GM21825 (cell line): Measurements from ENCODE around the gene ITGB4.

Source experiments
- ATAC-seq: cut with Tn5 transposase; IDR thresholded peaks from one replicate; pipeline ENCODE4 v1.9.1; 2021; ENCODE audit warnings: mild to moderate bottlenecking, moderate library complexity; ENCODE audit not compliant: unreplicated experiment

Gene ITGB4

DNA sequence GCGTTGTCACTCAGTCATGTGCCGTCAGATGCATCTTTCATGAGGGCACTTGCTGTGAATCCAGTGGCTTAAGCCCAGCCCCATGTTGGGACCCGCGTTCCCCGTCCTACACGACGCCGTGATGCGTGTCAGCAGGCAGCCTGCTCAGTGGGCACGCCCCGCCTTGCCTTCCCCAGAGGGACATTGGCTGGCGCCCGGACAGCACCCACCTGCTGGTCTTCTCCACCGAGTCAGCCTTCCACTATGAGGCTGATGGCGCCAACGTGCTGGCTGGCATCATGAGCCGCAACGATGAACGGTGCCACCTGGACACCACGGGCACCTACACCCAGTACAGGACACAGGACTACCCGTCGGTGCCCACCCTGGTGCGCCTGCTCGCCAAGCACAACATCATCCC, 8.8 kb downstream of the ITGB4 start:
- ATAC-seq = no peak

- ATAC-seq = no peak
Observed at GRCh38 chr17:75731086-75731715, 9.9 kb downstream of the ITGB4 start.

DNA sequence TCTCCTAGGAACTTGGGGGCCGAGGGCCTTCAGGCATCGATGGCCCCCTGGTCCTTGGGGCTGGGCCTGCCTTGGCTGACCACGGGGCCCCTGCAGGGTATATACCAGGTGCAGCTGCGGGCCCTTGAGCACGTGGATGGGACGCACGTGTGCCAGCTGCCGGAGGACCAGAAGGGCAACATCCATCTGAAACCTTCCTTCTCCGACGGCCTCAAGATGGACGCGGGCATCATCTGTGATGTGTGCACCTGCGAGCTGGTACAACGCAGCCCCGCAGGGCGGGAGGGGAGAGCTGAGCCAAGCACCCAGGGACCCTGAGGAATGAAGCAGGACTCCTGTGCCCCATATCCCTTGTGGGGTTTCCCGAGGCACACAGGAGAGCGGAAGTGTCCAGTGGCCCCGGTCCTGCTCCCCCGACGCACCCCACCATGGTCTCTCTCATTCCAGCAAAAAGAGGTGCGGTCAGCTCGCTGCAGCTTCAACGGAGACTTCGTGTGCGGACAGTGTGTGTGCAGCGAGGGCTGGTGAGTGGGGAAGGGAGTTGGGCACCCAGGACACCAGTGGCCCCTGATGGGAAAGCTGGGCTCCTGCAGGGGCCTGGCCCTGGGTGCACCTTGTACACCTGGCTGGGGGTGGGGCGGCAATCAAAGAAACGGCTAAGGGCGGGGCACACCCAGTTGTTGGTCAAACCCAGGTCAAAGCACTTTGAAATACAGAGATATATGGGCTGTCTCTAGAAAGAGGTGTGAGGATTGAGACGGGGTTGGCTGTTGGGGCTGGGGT, 10.6 kb downstream of the ITGB4 start:
- no peak for ATAC-seq

DNA sequence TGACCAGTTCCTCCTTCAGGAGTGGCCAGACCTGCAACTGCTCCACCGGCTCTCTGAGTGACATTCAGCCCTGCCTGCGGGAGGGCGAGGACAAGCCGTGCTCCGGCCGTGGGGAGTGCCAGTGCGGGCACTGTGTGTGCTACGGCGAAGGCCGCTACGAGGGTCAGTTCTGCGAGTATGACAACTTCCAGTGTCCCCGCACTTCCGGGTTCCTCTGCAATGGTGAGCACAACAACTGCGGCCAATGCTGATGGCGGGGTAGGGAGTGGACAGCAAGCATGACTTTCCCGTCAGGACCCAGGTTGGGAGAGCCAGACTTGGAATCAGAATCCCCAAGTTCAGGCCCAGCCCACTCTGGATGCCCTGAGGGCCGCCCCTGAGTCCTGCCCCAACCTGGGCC, 12.2 kb downstream of the ITGB4 start:
- no peak for ATAC-seq

- no peak for ATAC-seq
Observed at GRCh38 chr17:75734674-75735294, 13.5 kb downstream of the ITGB4 start.

- ATAC-seq = no peak
Observed at GRCh38 chr17:75736173-75736835, 15.0 kb downstream of the ITGB4 start.

DNA sequence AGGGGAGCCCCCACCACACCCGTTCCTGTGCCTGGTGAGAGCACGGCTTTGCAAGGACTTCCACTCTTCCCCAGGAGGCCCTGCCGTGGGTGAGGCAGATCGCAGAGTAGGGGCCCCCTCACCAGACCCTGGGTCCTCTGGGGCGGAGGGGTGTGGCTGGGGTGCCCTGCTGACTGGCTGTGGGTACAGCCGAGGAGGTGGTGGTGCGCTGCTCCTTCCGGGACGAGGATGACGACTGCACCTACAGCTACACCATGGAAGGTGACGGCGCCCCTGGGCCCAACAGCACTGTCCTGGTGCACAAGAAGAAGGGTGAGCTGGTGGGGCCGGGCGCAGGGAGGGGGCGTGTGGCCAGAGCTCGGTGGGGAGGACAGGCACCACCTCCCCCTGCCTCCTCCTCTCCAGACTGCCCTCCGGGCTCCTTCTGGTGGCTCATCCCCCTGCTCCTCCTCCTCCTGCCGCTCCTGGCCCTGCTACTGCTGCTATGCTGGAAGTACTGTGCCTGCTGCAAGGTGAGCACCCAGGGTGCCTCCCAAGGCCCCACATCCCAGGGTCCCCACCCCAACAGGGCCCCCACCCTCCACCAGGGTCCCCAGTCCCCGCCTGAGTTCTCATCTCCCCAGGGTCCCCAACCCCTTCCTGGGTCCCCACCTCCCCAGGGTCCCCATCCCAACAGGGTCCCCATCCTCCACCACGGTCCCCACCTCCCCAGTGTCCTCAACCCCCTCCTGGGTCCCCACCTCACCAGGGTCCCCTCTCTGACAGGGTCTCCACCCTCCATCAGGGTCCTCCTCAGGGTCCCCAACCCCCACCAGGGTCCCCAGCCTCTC, 16.1 kb downstream of the ITGB4 start:
- no peak for ATAC-seq

DNA sequence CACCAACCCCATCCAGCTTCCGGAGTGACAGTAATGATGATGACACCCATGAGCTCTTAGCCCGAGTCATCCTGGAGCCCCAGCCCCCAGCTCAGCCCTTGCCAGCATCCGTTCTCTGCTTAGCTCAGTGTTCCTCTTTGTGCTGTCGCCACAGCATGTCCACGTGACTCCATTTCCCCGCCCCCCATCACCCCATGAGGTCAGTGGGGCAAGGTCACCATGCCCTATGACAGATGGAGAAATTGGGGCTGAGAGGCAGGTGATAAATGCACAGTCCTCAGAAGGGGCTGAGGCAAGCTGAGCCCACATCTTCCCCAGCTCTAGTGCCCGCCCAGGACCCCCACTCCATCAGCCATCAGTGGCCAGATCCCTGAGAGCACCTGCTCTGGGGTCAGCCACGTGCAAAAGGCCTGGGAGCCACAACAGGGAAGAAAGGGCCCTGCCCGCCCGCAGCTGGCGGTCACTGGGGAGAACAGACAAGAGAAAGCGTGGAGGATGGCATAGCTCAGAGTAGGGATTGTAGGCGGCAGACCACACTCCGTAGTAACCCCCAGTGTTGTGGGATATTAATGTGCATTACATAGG, 17.1 kb downstream of the ITGB4 start:
- ATAC-seq = no peak

DNA sequence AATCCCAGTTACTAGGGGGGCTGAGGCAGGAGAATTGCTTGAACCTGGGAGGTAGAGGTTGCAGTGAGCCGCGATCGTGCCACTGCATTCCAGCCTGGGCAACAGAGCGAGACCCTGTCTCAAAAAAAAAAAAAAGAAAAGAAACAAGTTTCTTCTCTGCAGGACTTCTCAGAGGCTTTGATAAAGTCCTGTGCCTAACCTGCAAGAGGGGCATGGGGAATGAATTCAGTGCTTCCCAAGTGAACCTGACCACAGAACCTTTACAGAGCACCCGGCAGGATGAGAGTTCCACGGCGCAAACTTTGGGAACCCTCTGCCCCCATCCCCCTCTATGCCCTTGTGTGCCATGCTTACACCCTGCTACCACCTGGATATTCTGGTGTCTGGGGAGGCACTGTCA, 17.9 kb downstream of the ITGB4 start:
- no peak for ATAC-seq

GRCh38 chr17:75739801-75740200, 18.5 kb downstream of the ITGB4 start:
- ATAC-seq = no peak

DNA sequence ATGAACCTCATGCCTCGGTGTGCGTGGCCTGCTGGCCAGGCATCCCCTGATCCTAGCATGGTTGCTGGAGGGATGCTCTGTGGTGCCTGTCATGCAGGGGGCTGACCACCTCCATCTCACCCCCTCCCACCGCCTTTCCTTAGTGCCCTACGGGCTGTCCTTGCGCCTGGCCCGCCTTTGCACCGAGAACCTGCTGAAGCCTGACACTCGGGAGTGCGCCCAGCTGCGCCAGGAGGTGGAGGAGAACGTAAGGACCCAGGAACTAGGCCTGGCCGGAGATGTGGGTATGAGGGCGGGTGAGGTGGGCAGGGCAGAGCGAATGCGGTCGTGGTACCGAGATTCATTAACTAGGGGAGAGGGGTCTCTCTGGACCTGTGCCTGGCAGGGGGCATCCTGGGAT, 19.0 kb downstream of the ITGB4 start:
- ATAC-seq = no peak

- ATAC-seq = no peak
Observed at GRCh38 chr17:75740631-75741077, 19.4 kb downstream of the ITGB4 start.

DNA sequence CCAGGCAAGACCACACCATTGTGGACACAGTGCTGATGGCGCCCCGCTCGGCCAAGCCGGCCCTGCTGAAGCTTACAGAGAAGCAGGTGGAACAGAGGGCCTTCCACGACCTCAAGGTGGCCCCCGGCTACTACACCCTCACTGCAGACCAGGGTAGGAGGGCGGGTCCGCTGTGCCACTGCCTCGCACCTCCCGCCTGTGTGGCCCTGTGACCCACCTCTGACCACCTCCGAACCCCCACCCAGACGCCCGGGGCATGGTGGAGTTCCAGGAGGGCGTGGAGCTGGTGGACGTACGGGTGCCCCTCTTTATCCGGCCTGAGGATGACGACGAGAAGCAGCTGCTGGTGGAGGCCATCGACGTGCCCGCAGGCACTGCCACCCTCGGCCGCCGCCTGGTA, 21.1 kb downstream of the ITGB4 start:
- no peak for ATAC-seq

DNA sequence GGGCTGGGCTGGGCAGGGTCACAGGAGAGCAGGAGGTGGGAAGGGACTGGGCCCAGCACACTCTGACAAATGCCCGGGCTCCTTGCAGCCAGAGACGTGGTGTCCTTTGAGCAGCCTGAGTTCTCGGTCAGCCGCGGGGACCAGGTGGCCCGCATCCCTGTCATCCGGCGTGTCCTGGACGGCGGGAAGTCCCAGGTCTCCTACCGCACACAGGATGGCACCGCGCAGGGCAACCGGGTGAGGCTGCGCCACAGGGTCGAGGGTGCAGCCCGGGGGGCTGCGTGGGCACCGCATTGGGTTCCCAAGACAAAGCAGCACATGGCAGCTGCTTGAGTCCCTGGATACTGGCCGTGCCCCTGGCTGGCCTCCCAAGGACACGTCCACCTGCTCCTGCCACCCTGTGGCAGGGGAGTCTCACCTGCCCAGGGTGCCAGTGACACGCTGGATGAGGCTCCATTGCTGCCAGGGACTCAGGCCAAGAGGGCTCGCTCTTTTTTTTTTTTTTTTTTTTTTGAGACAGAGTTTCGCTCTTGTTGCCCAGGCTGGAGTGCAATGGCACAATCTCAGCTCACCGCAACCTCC, 22.5 kb downstream of the ITGB4 start:
- no peak for ATAC-seq

DNA sequence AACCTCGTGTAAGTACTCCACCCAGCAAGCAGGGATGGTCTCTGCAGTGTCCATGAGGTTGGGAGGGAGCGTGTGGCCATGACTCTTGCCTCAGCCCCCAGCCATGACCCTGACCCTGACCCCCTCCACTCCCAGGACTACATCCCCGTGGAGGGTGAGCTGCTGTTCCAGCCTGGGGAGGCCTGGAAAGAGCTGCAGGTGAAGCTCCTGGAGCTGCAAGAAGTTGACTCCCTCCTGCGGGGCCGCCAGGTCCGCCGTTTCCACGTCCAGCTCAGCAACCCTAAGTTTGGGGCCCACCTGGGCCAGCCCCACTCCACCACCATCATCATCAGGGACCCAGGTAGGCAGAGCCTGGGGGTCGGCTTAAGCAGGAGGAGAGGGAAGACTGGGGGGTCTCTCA, 27.4 kb downstream of the ITGB4 start:
- no peak for ATAC-seq

DNA sequence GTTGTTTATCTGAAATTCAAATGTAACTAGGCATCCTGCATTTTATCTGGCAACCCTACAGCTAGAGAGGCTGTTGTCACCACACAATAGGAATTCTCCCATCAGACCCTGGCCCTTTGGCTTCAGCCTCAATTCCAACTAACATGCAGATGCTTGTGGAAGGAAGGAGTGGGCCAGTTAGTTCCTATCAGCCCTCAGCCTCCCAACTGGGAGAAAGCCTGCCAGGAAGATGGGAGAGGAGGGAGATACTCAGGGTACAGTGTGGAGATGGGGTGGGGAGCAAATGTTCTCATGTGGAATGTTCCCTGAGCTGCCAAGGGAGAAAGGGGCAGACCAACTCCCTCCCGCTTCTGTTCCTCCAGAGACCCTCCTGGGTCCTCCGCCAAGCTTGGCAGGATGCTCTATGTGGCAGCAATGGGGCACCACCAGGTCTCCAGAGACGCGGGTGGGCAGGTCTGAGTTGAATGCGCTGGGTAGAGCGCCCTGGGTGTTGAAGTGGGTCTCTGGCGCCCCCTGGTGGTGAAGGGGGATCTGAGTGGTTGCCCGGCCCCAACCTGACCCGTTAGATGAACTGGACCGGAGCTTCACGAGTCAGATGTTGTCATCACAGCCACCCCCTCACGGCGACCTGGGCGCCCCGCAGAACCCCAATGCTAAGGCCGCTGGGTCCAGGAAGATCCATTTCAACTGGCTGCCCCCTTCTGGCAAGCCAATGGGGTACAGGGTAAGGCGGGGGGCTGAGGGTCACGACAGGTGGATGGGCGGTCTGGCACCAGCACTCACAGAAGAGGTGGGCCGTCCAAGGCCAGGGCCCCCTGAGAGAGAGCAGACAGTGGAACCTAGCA, 28.5 kb downstream of the ITGB4 start:
- ATAC-seq = no peak

DNA sequence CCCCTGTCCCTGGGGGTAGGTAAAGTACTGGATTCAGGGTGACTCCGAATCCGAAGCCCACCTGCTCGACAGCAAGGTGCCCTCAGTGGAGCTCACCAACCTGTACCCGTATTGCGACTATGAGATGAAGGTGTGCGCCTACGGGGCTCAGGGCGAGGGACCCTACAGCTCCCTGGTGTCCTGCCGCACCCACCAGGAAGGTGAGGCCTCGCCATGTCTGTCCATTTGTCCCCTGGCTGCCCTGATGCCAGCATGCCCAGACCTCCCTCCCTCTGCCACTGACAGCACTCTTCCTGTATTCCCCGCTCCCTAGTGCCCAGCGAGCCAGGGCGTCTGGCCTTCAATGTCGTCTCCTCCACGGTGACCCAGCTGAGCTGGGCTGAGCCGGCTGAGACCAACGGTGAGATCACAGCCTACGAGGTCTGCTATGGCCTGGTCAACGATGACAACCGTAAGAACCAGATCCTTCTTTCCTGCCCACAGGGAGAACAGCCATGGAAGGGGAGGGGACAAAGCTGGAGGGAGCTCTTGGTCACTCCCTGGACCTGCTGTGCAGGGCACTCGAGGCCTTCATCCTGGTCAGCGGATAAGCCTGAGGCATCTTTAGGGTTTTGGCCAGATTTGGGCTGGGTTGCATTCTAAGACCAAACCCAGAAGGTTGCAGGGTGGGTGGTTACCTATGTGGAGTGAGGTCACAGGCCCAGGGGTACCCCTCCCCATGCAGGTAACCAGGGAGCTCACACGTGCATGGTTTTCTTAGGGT, 29.6 kb downstream of the ITGB4 start:
- no peak for ATAC-seq

GRCh38 chr17:75751676-75752404, 30.6 kb downstream of the ITGB4 start:
- ATAC-seq = no peak
